PC-9 (cell line): Measurements from ENCODE around the gene SPI1. TPM values are rescaled to one million over a fixed set of nuclear protein-coding genes. Genes with fewer than 3 reads are reported as not detected.

Experiments used
- BruUV-seq: library from RNA; stranded (reverse); fragments of 400-500 nt; replicated peaks from 2 replicates; lab custom pipeline; 2021; lab: Mats Ljungman, UMichigan
- CTCF ChIA-PET: fragments of 300-600 bp; sonication (Branson Sonifier 250); formaldehyde crosslinking; loops from one replicate; lab custom pipeline; 2022; ENCODE audit warnings: antibody characterized with exemption; lab: Charles Lee
- POLR2A ChIA-PET: fragments of 300-600 bp; sonication (Branson Sonifier 250); formaldehyde crosslinking; loops from one replicate; lab custom pipeline; 2022; ENCODE audit warnings: antibody characterized with exemption; ENCODE audit not compliant: unreplicated experiment; lab: Charles Lee
- DNase-seq, 2 experiments: peaks; one replicate each; pipeline versions ENCODE4 v3.0.0 to v3.0.0-alpha.2; 2015 to 2022; ENCODE audit warnings: mixed read lengths in 1 of 2
- H2AFZ ChIP-seq: fragments of 200-600 bp; sonication (generic); 2 replicates; pipeline ENCODE4 v1.8.1; 2017; ENCODE audit warnings: antibody characterized with exemption
- H3F3A ChIP-seq: fragments of 200-600 bp; sonication (generic); 2 replicates; pipeline ENCODE4 v1.8.1; 2017; ENCODE audit warnings: antibody characterized with exemption, mild to moderate bottlenecking, low read depth; ENCODE audit not compliant: insufficient read depth
- H3K27ac ChIP-seq: fragments of 200-600 bp; sonication (generic); 2 replicates; pipeline ENCODE4 v1.6.1; 2016; ENCODE audit warnings: mixed run types
- H3K27me3 ChIP-seq: fragments of 200-600 bp; sonication (generic); 2 replicates; pipeline ENCODE4 v1.6.1; 2016; ENCODE audit warnings: low read depth, mixed run types; ENCODE audit not compliant: insufficient read depth
- H3K36me3 ChIP-seq: fragments of 200-600 bp; sonication (generic); 2 replicates; pipeline ENCODE4 v1.6.1; 2016; ENCODE audit warnings: low read depth, mixed run types
- H3K4me1 ChIP-seq: fragments of 200-600 bp; sonication (generic); replicated peaks from 2 replicates; pipeline ENCODE4 v1.6.1; 2016; ENCODE audit warnings: mixed run types; ENCODE audit not compliant: insufficient read depth
- H3K4me2 ChIP-seq: fragments of 200-600 bp; sonication (generic); 2 replicates; pipeline ENCODE4 v1.6.1; 2017; ENCODE audit warnings: mixed run types
- H3K4me3 ChIP-seq: fragments of 200-600 bp; sonication (generic); 2 replicates; pipeline ENCODE4 v1.6.1; 2016; ENCODE audit warnings: mixed run types
- H3K79me2 ChIP-seq: fragments of 200-600 bp; sonication (generic); 2 replicates; pipeline ENCODE4 v1.6.1; 2017; ENCODE audit warnings: low read depth, mixed run types
- H3K9me2 ChIP-seq: fragments of 200-600 bp; sonication (generic); 2 replicates; pipeline ENCODE4 v1.8.1; 2017; ENCODE audit warnings: mild to moderate bottlenecking; ENCODE audit not compliant: insufficient read depth
- H3K9me3 ChIP-seq: fragments of 200-600 bp; sonication (generic); 2 replicates; pipeline ENCODE4 v1.8.1; 2016; ENCODE audit warnings: low read depth; ENCODE audit not compliant: insufficient read depth
- H4K20me1 ChIP-seq: fragments of 200-600 bp; sonication (generic); 2 replicates; pipeline ENCODE4 v1.8.1; 2017; ENCODE audit not compliant: insufficient read depth
- EZH2 ChIP-seq: fragments of 200-600 bp; sonication (generic); IDR thresholded peaks from 2 replicates; pipeline ENCODE4 v1.8.0; 2017; ENCODE audit warnings: antibody characterized with exemption, low read depth
- intact Hi-C: fragments of 100-400 bp; cut with micrococcal nuclease; formaldehyde crosslinking; loops from one replicate; pipeline ENCODE4 v1.10.0; 2022; ENCODE audit not compliant: unreplicated experiment
- total RNA-seq: library from RNA; stranded (reverse); gene quantifications from 2 replicates; pipeline ENCODE4 v1.2.3, GENCODE V29; 2021
- TF ChIP-seq, protein P1 (sequence below): fragments of 200-600 bp; sonication (generic); conservative IDR thresholded peaks from 2 replicates; pipeline ENCODE4 v1.6.1; 2017; ENCODE audit warnings: mixed run types, antibody characterized with exemption, mild to moderate bottlenecking, moderate library complexity

Gene SPI1
- total RNA-seq, 1 experiment from 2014 or later = not detected

DNA sequence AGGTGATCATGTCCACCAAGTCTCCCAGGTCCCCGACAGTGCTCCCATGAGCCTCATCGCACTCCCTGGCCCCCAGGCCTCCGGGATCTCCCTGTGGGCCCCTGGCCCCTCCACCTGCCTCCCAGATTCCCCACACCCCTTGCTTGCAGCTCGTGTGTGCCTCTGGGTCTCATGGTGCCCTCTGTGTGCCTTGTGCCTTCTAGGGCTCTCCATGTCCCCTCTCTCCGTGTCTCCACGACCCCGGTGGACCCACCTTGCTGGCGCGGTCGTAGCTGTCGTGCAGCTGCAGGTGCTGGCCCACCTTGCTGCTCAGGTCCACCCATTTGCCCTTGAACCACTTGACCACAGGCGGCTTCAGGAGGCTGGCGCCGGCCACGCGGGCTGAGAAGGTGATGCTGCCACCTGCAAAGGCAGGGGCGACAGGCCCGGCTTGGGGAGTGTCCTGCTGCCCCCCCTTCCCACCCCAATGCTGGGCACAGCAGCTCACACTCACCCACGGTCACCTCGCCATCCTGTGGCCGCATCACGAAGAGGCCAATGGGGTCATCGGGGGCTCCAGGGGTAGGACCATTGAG lies 28.7 kb downstream of the SPI1 start:
- no peak overlapping the region for H2AFZ ChIP-seq
- H3F3A ChIP-seq = no peaks in the 10 kb centered on the region
- DNase-seq = peak in 1 of 2 experiments; percentile 12
- no peak overlapping the region for H3K4me3 ChIP-seq
- no peaks in the 10 kb centered on the region for H3K9me2 ChIP-seq
- H3K27ac ChIP-seq = no peak overlapping the region
- peaks cover 26% of the 10 kb centered on the region for H3K27me3 ChIP-seq
- H4K20me1 ChIP-seq = no peaks in the 10 kb centered on the region
- POLR2A ChIA-PET = no interaction called here
- no peak for TF ChIP-seq EZH2
- TF ChIP-seq, protein P1, sequence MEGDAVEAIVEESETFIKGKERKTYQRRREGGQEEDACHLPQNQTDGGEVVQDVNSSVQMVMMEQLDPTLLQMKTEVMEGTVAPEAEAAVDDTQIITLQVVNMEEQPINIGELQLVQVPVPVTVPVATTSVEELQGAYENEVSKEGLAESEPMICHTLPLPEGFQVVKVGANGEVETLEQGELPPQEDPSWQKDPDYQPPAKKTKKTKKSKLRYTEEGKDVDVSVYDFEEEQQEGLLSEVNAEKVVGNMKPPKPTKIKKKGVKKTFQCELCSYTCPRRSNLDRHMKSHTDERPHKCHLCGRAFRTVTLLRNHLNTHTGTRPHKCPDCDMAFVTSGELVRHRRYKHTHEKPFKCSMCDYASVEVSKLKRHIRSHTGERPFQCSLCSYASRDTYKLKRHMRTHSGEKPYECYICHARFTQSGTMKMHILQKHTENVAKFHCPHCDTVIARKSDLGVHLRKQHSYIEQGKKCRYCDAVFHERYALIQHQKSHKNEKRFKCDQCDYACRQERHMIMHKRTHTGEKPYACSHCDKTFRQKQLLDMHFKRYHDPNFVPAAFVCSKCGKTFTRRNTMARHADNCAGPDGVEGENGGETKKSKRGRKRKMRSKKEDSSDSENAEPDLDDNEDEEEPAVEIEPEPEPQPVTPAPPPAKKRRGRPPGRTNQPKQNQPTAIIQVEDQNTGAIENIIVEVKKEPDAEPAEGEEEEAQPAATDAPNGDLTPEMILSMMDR = no peak
- H3K4me1 ChIP-seq = no peaks in the 10 kb centered on the region
- no peaks in the 10 kb centered on the region for H3K36me3 ChIP-seq
- BruUV-seq = no TSS peak
- intact Hi-C loops = no loop called here
- no peak overlapping the region for H3K4me2 ChIP-seq
- CTCF ChIA-PET = interaction anchor here (0.5 kb wide), 1 partner anchor 49 kb away, joined by 6 read pairs; no protein-coding TSS in a partner anchor
- no peaks in the 10 kb centered on the region for H3K9me3 ChIP-seq
- no peaks in the 10 kb centered on the region for H3K79me2 ChIP-seq

DNA sequence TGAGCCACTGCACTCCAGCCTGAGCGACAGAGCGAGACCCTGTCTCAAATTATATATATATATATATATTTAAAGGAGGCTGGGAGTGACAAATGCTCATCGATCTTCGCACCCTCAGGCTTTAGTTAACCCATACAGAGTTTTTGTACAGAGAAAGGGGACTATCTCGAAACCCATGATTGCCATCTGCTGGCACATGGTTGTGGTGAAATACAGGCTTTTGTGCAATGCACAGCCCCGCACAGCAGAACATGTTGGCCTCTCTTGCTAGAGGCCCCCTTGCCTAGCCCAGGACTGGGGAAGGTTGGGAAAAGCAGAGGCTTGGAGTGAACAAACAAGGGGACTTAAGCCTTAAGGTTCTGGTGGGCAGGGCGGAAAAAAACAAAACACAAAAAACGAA lies 29.5 kb downstream of the SPI1 start:
- no peak overlapping the region for H2AFZ ChIP-seq
- no peaks in the 10 kb centered on the region for H3K9me3 ChIP-seq
- H3K4me2 ChIP-seq = no peak overlapping the region
- CTCF ChIA-PET = interaction anchor here (0.5 kb wide), 1 partner anchor 49 kb away, joined by 6 read pairs; no protein-coding TSS in a partner anchor
- H3K9me2 ChIP-seq = no peaks in the 10 kb centered on the region
- H3K4me1 ChIP-seq = no peaks in the 10 kb centered on the region
- intact Hi-C loops = no loop called here
- H3K79me2 ChIP-seq = no peaks in the 10 kb centered on the region
- TF ChIP-seq, protein P1 = peak; percentile 43
- TF ChIP-seq EZH2 = no peak
- POLR2A ChIA-PET = no interaction called here
- no peak overlapping the region for H3K27ac ChIP-seq
- no peaks in the 10 kb centered on the region for H3K36me3 ChIP-seq
- H3K27me3 ChIP-seq = peaks cover 33% of the 10 kb centered on the region
- H3K4me3 ChIP-seq = no peak overlapping the region
- no TSS peak for BruUV-seq
- no peaks in the 10 kb centered on the region for H4K20me1 ChIP-seq
- peak; percentile 19 to 41 for DNase-seq
- H3F3A ChIP-seq = no peaks in the 10 kb centered on the region

DNA sequence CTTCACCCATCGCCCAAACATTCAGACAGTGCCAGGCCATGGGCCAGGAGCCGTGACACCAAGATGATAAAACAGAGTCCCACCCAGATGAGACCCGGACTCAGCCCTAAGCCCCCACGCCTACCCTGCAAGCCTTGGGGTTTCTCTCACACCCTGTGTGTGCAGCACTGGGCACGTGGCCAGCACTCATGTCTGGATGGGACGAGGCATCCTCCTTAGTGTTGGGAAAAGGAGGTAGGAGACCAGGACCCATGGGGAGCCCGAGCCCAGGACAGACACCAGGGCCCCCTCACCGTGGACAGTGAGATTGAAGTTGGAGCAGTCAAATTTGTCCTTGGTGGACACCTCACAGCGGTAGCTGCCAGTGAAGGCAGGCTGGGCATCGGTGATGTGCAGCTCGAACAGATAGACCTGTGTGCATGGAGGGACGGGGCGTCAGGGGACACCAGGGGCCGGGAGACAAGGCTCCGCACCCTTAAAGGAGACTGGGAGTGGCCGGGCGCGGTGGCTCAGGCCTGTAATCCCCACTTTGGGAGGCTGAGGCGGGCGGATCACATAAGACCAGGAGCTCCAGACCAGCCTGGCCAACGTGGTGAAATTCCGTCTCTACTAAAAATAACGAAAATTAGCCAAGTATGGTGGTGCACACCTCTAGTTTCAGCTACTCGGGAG lies 30.1 kb downstream of the SPI1 start:
- intact Hi-C loops = no loop called here
- BruUV-seq = no TSS peak

More for the DNA sequence above, 30.1 kb downstream of the SPI1 start:
- no peaks in the 10 kb centered on the region for H3K9me3 ChIP-seq
- H4K20me1 ChIP-seq = no peaks in the 10 kb centered on the region
- ChIA-PET POLR2A (no interaction called here), CTCF (no interaction called here)
- no peak overlapping the region for H3K4me2 ChIP-seq
- H3K9me2 ChIP-seq = no peaks in the 10 kb centered on the region
- no peaks in the 10 kb centered on the region for H3K79me2 ChIP-seq
- no peak overlapping the region for H3K27ac ChIP-seq
- peaks cover 33% of the 10 kb centered on the region for H3K27me3 ChIP-seq
- H3K4me3 ChIP-seq = no peak overlapping the region
- DNase-seq = no peak
- no peak overlapping the region for H2AFZ ChIP-seq
- TF ChIP-seq, protein P1 = no peak
- no peak for TF ChIP-seq EZH2
- no peaks in the 10 kb centered on the region for H3K36me3 ChIP-seq
- H3F3A ChIP-seq = no peaks in the 10 kb centered on the region
- H3K4me1 ChIP-seq = no peaks in the 10 kb centered on the region
